WTC11 (cell line): ENCODE measurements around the gene CCR2. TPM values are rescaled to one million over a fixed set of nuclear protein-coding genes. Genes with fewer than 3 reads are reported as not detected.

ENCODE experiments used
- ATAC-seq: fragments of 200-7000 bp; cut with Tn5 transposase; 2 replicates; pipeline ENCODE4 v1.10.0; 2021; ENCODE audit warnings: mild to moderate bottlenecking, moderate library complexity
- CTCF ChIA-PET: fragments of 300-600 bp; sonication (Branson Sonifier 250); formaldehyde crosslinking; loops from one replicate; lab custom pipeline; 2021; ENCODE audit warnings: antibody characterized with exemption; lab: Charles Lee
- POLR2A ChIA-PET: fragments of 350-600 bp; sonication (Branson Sonifier 250); formaldehyde crosslinking; loops from one replicate; lab custom pipeline; 2021; ENCODE audit warnings: antibody characterized with exemption; lab: Charles Lee
- DNase-seq: peaks from one replicate; pipeline ENCODE4 v3.0.0; 2021; ENCODE audit warnings: low spot score
- H3K27ac Mint-ChIP-seq: 2 replicates; pipeline ENCODE4 v1.8.0; 2021; ENCODE audit warnings: mixed read lengths
- H3K27me3 Mint-ChIP-seq: 2 replicates; pipeline ENCODE4 v1.8.0; 2021; ENCODE audit warnings: low read depth, mild to moderate bottlenecking, moderate library complexity, mixed read lengths
- H3K36me3 Mint-ChIP-seq: 2 replicates; pipeline ENCODE4 v1.8.0; 2021; ENCODE audit warnings: mixed read lengths
- H3K4me1 Mint-ChIP-seq: 2 replicates; pipeline ENCODE4 v1.8.0; 2022; ENCODE audit warnings: mixed read lengths
- H3K4me3 Mint-ChIP-seq: 2 replicates; pipeline ENCODE4 v1.8.0; 2021; ENCODE audit warnings: mild to moderate bottlenecking, moderate library complexity, mixed read lengths
- H3K9me3 Mint-ChIP-seq: 2 replicates; pipeline ENCODE4 v1.8.0; 2021; ENCODE audit warnings: mixed read lengths
- ATF3 ChIP-seq: sonication (generic); formaldehyde crosslinking; conservative IDR thresholded peaks from 2 replicates; pipeline ENCODE4 v1.8.1; 2022; ENCODE audit warnings: mild to moderate bottlenecking, missing genetic modification reagents
- E2F5 ChIP-seq: sonication (generic); formaldehyde crosslinking; IDR thresholded peaks from 2 replicates; pipeline ENCODE4 v1.8.1; 2022; ENCODE audit warnings: mild to moderate bottlenecking, moderate library complexity, missing genetic modification reagents
- ELF4 ChIP-seq: sonication (generic); formaldehyde crosslinking; IDR thresholded peaks from 2 replicates; pipeline ENCODE4 v1.8.1; 2022; ENCODE audit warnings: low read depth, mild to moderate bottlenecking, moderate library complexity, missing genetic modification reagents
- ETV6 ChIP-seq: sonication (generic); formaldehyde crosslinking; IDR thresholded peaks from 2 replicates; pipeline ENCODE4 v1.8.1; 2022; ENCODE audit warnings: mild to moderate bottlenecking, missing genetic modification reagents
- GABPB1 ChIP-seq: sonication (generic); formaldehyde crosslinking; IDR thresholded peaks from 2 replicates; pipeline ENCODE4 v1.8.1; 2023; ENCODE audit warnings: mild to moderate bottlenecking, missing genetic modification reagents
- MLX ChIP-seq: sonication (generic); formaldehyde crosslinking; IDR thresholded peaks from 2 replicates; pipeline ENCODE4 v1.8.1; 2023; ENCODE audit warnings: mild to moderate bottlenecking, missing genetic modification reagents, moderate library complexity
- NFATC4 ChIP-seq: fragments of 250-450 bp; sonication (Bioruptor Pico); IDR thresholded peaks from 2 replicates; pipeline ENCODE4 v1.9.0; 2021; ENCODE audit warnings: mild to moderate bottlenecking
- NFYB ChIP-seq: sonication (generic); formaldehyde crosslinking; conservative IDR thresholded peaks from 2 replicates; pipeline ENCODE4 v1.8.0; 2022; ENCODE audit warnings: low read depth, missing genetic modification reagents
- NR3C1 ChIP-seq: sonication (generic); formaldehyde crosslinking; conservative IDR thresholded peaks from 2 replicates; pipeline ENCODE4 v1.8.1; 2023; ENCODE audit warnings: low read depth, mild to moderate bottlenecking, missing genetic modification reagents
- OVOL2 ChIP-seq: fragments of 250-450 bp; sonication (Bioruptor Pico); IDR thresholded peaks from 2 replicates; pipeline ENCODE4 v1.9.0; 2021; ENCODE audit warnings: mild to moderate bottlenecking, borderline replicate concordance
- PRDM15 ChIP-seq: sonication (generic); formaldehyde crosslinking; IDR thresholded peaks from 2 replicates; pipeline ENCODE4 v1.8.0; 2022; ENCODE audit warnings: missing genetic modification reagents
- SOX15 ChIP-seq: fragments of 250-450 bp; sonication (Bioruptor Pico); IDR thresholded peaks from 2 replicates; pipeline ENCODE4 v1.9.0; 2021; ENCODE audit warnings: mild to moderate bottlenecking
- ZBTB21 ChIP-seq: sonication (generic); formaldehyde crosslinking; IDR thresholded peaks from 2 replicates; pipeline ENCODE4 v1.8.1; 2023; ENCODE audit warnings: mild to moderate bottlenecking, missing genetic modification reagents, borderline replicate concordance
- ZNF232 ChIP-seq: sonication (generic); formaldehyde crosslinking; IDR thresholded peaks from 2 replicates; pipeline ENCODE4 v1.8.0; 2022; ENCODE audit warnings: mild to moderate bottlenecking, missing genetic modification reagents
- ZNF263 ChIP-seq: sonication (generic); formaldehyde crosslinking; IDR thresholded peaks from 2 replicates; pipeline ENCODE4 v1.8.1; 2022; ENCODE audit warnings: low read depth, mild to moderate bottlenecking, moderate library complexity, missing genetic modification reagents
- ZNF396 ChIP-seq: fragments of 250-450 bp; sonication (Bioruptor Pico); IDR thresholded peaks from 2 replicates; pipeline ENCODE4 v1.8.0; 2021; ENCODE audit warnings: mild to moderate bottlenecking, moderate library complexity, borderline replicate concordance
- ZSCAN18 ChIP-seq: fragments of 250-450 bp; sonication (Bioruptor Pico); IDR thresholded peaks from 2 replicates; pipeline ENCODE4 v2.1.2; 2022; ENCODE audit warnings: mild to moderate bottlenecking, moderate library complexity
- total RNA-seq: library from RNA; stranded (reverse); gene quantifications from 3 replicates; pipeline ENCODE4 v1.2.3, GENCODE V29; 2021

CCR2 gene
- total RNA-seq, 1 experiment from 2014 or later = not detected

- no peak for TF ChIP-seq PRDM15 (CRISPR knock-in tag)
Measured at GRCh38 chr3:46361408-46362283, 7.7 kb downstream of the CCR2 start (continued).

- Mint-ChIP-seq H3K4me1 (no peaks in the 10 kb centered on the region), H3K27me3 (peaks cover 2% of the 10 kb centered on the region; the same call in 1 of the 2 replicates), H3K9me3 (peaks cover 5% of the 10 kb centered on the region; the same call in 1 of the 2 replicates), H3K27ac (no peak overlapping the region), H3K36me3 (no peaks in the 10 kb centered on the region), H3K4me3 (no peak overlapping the region)
- ChIA-PET POLR2A (no interaction called here), CTCF (no interaction called here)
- no peak for TF ChIP-seq NFATC4 (CRISPR knock-in tag)
- ATAC-seq (no peak), DNase-seq (no peak)
Measured at GRCh38 chr3:46365041-46365440, 11.1 kb downstream of the CCR2 start.

GRCh38 chr3:46365737-46366524, 12.0 kb downstream of the CCR2 start:
- no peak for ATAC-seq
- no peak overlapping the region for H3K4me3 Mint-ChIP-seq
- CTCF ChIA-PET = no interaction called here

More at GRCh38 chr3:46365737-46366524, 12.0 kb downstream of the CCR2 start:
- H3K9me3 Mint-ChIP-seq = peaks cover 5% of the 10 kb centered on the region; the same call in 1 of the 2 replicates
- H3K36me3 Mint-ChIP-seq = no peaks in the 10 kb centered on the region
- no peak overlapping the region for H3K27ac Mint-ChIP-seq
- POLR2A ChIA-PET = interaction anchor here (0.6 kb wide), 1 partner anchor 258 kb away, joined by 3 read pairs; no protein-coding TSS in a partner anchor
- TF ChIP-seq NR3C1 (CRISPR knock-in tag) (no peak), OVOL2 (CRISPR knock-in tag) (no peak), ZNF232 (CRISPR knock-in tag) (no peak), PRDM15 (CRISPR knock-in tag) (no peak), NFYB (CRISPR knock-in tag) (no peak), E2F5 (no peak), GABPB1 (CRISPR knock-in tag) (no peak), ETV6 (no peak), SOX15 (CRISPR knock-in tag) (no peak), ZNF396 (CRISPR knock-in tag) (no peak), ELF4 (CRISPR knock-in tag) (no peak), ZBTB21 (CRISPR knock-in tag) (no peak), ATF3 (CRISPR knock-in tag) (no peak), ZNF263 (CRISPR knock-in tag) (no peak), MLX (no peak), ZSCAN18 (no peak)
- DNase-seq = no peak
- H3K27me3 Mint-ChIP-seq = peaks cover 2% of the 10 kb centered on the region; the same call in 1 of the 2 replicates
- no peaks in the 10 kb centered on the region for H3K4me1 Mint-ChIP-seq
